ENCODE data around the gene RIPOR1. TPM values are rescaled to one million over a fixed set of nuclear protein-coding genes. Genes with fewer than 3 reads are reported as not detected.

Gene RIPOR1
- total RNA-seq, 1 experiment from 2014 or later: 82.2 TPM

- ATAC-seq (no peak), DNase-seq (ENCODE audit: low read depth, low spot score) (no peak)
- H3K9me3 ChIP-seq (ENCODE audit: control insufficient read depth, insufficient read depth, low read depth, low read length): no peaks in the 10 kb centered on the region
- in situ Hi-C loops (cut with HindIII; ENCODE audit: low pct_unique_long_range_greater_than_20kb, low sequenced_read_pairs): no loop called here
- intact Hi-C loops (cut with micrococcal nuclease; ENCODE audit: unreplicated experiment): loop anchor here (10.0 kb wide), 1 partner anchor 103 kb away; the partner anchor contains the start of gene CARMIL2
- H3K27ac ChIP-seq (ENCODE audit: low read length): no peak overlapping the region
- H3K4me3 ChIP-seq (ENCODE audit: low read depth in 2 of 2, low read length in 2 of 2): no peak overlapping the region
- ChIA-PET POLR2A (interaction anchor here (0.6 kb wide), 1 partner anchor 273 kb away, joined by 3 read pairs; no protein-coding TSS in a partner anchor), CTCF (no interaction called here)
- no peak for TF ChIP-seq CTCF (IDR thresholded peaks at IDR 0.05)
- no peak for TF ChIP-seq POLR2AphosphoS5 (IDR thresholded peaks at IDR 0.05; ENCODE audit: low read depth, low read length)
- TF ChIP-seq SIN3A (IDR thresholded peaks at IDR 0.05; ENCODE audit: borderline replicate concordance, insufficient read depth, low read depth, low read length): no peak
- TF ChIP-seq, protein P1, sequence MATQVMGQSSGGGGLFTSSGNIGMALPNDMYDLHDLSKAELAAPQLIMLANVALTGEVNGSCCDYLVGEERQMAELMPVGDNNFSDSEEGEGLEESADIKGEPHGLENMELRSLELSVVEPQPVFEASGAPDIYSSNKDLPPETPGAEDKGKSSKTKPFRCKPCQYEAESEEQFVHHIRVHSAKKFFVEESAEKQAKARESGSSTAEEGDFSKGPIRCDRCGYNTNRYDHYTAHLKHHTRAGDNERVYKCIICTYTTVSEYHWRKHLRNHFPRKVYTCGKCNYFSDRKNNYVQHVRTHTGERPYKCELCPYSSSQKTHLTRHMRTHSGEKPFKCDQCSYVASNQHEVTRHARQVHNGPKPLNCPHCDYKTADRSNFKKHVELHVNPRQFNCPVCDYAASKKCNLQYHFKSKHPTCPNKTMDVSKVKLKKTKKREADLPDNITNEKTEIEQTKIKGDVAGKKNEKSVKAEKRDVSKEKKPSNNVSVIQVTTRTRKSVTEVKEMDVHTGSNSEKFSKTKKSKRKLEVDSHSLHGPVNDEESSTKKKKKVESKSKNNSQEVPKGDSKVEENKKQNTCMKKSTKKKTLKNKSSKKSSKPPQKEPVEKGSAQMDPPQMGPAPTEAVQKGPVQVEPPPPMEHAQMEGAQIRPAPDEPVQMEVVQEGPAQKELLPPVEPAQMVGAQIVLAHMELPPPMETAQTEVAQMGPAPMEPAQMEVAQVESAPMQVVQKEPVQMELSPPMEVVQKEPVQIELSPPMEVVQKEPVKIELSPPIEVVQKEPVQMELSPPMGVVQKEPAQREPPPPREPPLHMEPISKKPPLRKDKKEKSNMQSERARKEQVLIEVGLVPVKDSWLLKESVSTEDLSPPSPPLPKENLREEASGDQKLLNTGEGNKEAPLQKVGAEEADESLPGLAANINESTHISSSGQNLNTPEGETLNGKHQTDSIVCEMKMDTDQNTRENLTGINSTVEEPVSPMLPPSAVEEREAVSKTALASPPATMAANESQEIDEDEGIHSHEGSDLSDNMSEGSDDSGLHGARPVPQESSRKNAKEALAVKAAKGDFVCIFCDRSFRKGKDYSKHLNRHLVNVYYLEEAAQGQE (IDR thresholded peaks at IDR 0.05; ENCODE audit: insufficient read depth in 1 of 2, low read depth in 2 of 2, low read length in 1 of 2): no peak
- TF ChIP-seq TCF7L2 (IDR thresholded peaks at IDR 0.05; ENCODE audit: low read depth, low read length): no peak
- no peaks in the 10 kb centered on the region for H3K36me3 ChIP-seq (ENCODE audit: control insufficient read depth, insufficient read depth, low read length)
- TSS peak; percentile 58 for BruUV-seq (replicated peaks)
- H3K27me3 ChIP-seq (ENCODE audit: control insufficient read depth, insufficient read depth, low read length): no peaks in the 10 kb centered on the region
- H3K4me1 ChIP-seq (ENCODE audit: control insufficient read depth, insufficient read depth, low read length): peaks cover 9% of the 10 kb centered on the region
Measured at GRCh38 chr16:67541391-67542263, 13.0 kb downstream of the RIPOR1 start.

- POLR2A ChIA-PET: no interaction called here
- Histone ChIP-seq H3K9me3 (ENCODE audit: control insufficient read depth, insufficient read depth, low read depth, low read length) (no peaks in the 10 kb centered on the region), H3K36me3 (ENCODE audit: control insufficient read depth, insufficient read depth, low read length) (no peaks in the 10 kb centered on the region), H3K4me1 (ENCODE audit: control insufficient read depth, insufficient read depth, low read length) (peaks cover 15% of the 10 kb centered on the region), H3K27me3 (ENCODE audit: control insufficient read depth, insufficient read depth, low read length) (no peaks in the 10 kb centered on the region), H3K4me3 (ENCODE audit: low read depth in 2 of 2, low read length in 2 of 2) (no peak overlapping the region), H3K27ac (ENCODE audit: low read length) (no peak overlapping the region)
- no TSS peak for BruUV-seq (replicated peaks)
- in situ Hi-C loops (cut with HindIII; ENCODE audit: low pct_unique_long_range_greater_than_20kb, low sequenced_read_pairs): no loop called here
- intact Hi-C loops (cut with micrococcal nuclease; ENCODE audit: unreplicated experiment): loop anchor here (10.0 kb wide), 1 partner anchor 102 kb away; the partner anchor contains the start of gene CARMIL2
- ATAC-seq: peak; percentile 42
- no peak for DNase-seq (ENCODE audit: low read depth, low spot score)
- TF ChIP-seq TCF7L2 (IDR thresholded peaks at IDR 0.05; ENCODE audit: low read depth, low read length): no peak
- TF ChIP-seq SIN3A (IDR thresholded peaks at IDR 0.05; ENCODE audit: borderline replicate concordance, insufficient read depth, low read depth, low read length): no peak
- TF ChIP-seq POLR2AphosphoS5 (IDR thresholded peaks at IDR 0.05; ENCODE audit: low read depth, low read length): no peak
- TF ChIP-seq, protein P1 (IDR thresholded peaks at IDR 0.05; ENCODE audit: insufficient read depth in 1 of 2, low read depth in 2 of 2, low read length in 1 of 2): no peak
- TF ChIP-seq CTCF (IDR thresholded peaks at IDR 0.05): no peak
- CTCF ChIA-PET: interaction anchor here (0.6 kb wide), 1 partner anchor 467 kb away, joined by 3 read pairs; no protein-coding TSS in a partner anchor
Measured at GRCh38 chr16:67542464-67542863, 13.8 kb downstream of the RIPOR1 start.
